Measurements from ENCODE around the gene SLC4A11. TPM values are rescaled to one million over a fixed set of nuclear protein-coding genes. Genes with fewer than 3 reads are reported as not detected.

Gene SLC4A11
- total RNA-seq, 4 donors from 2014 or later = 0.20 to 1.4 (median 0.69) TPM

GRCh38 chr20:3229158-3229557 lies 9.8 kb downstream of the SLC4A11 start:
- H3K9me3 ChIP-seq = no peaks in the 10 kb centered on the region
- H3K36me3 ChIP-seq = no peaks in the 10 kb centered on the region
- in situ Hi-C loops (cut with MboI; ENCODE audit: low pct_ligation_motif_present in 1 of 4, low pct_unique_long_range_greater_than_20kb in 1 of 4, low sequenced_read_pairs in 3 of 4) = no loop called here
- TF ChIP-seq POLR2A (IDR thresholded peaks at IDR 0.05) = no peak
- TF ChIP-seq POLR2AphosphoS5 (IDR thresholded peaks at IDR 0.05) = no peak
- no peak for TF ChIP-seq CTCF (IDR thresholded peaks at IDR 0.05)
- no peak for TF ChIP-seq EP300 (IDR thresholded peaks at IDR 0.05; ENCODE audit: low read depth)
- H3K27ac ChIP-seq = no peak overlapping the region
- no peaks in the 10 kb centered on the region for H3K27me3 ChIP-seq
- H3K4me1 ChIP-seq = peaks cover 0 to 6% (median 0%) of the 10 kb centered on the region in 4 donors
- 97% methylated on average over 14 of the region's 22 CpGs; no CpG with 5 or more reads in 1 of the 2 donors for WGBS, 2 donors (ENCODE audit: low coverage in 1 of 2)
- intact Hi-C loops (cut with DNase I; ENCODE audit: low total_unique reads) = no loop called here
- H3K4me3 ChIP-seq = no peak overlapping the region
- DNase-seq = no peak

DNA sequence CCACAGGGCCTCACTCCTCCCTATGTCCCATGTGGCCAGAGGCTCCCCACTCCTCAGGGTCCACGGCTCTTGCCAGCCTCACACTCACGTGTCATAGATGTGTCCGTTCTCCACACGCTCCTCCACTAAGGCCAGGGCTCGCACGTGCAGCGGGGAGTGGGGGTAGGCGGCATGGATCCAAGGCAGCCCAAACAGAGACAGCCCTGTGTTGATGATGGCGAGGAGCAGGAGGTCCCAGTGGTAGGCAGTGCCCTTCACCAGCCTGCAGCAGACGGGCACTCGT lies 10.3 kb downstream of the SLC4A11 start:
- WGBS, 2 donors (ENCODE audit: low coverage in 1 of 2) = 90% methylated on average over 10 of the region's 11 CpGs; no CpG with 5 or more reads in 1 of the 2 donors
- TF ChIP-seq POLR2A (IDR thresholded peaks at IDR 0.05) (no peak), EP300 (IDR thresholded peaks at IDR 0.05; ENCODE audit: low read depth) (no peak), POLR2AphosphoS5 (IDR thresholded peaks at IDR 0.05) (no peak), CTCF (IDR thresholded peaks at IDR 0.05) (no peak)
- Histone ChIP-seq H3K9me3 (no peaks in the 10 kb centered on the region), H3K36me3 (no peaks in the 10 kb centered on the region), H3K4me3 (no peak overlapping the region), H3K4me1 (peaks cover 0 to 6% (median 0%) of the 10 kb centered on the region in 4 donors), H3K27ac (no peak overlapping the region), H3K27me3 (no peaks in the 10 kb centered on the region)
- no peak for DNase-seq
- intact Hi-C loops (cut with DNase I; ENCODE audit: low total_unique reads) = no loop called here
- in situ Hi-C loops (cut with MboI; ENCODE audit: low pct_ligation_motif_present in 1 of 4, low pct_unique_long_range_greater_than_20kb in 1 of 4, low sequenced_read_pairs in 3 of 4) = no loop called here

- TF ChIP-seq POLR2AphosphoS5 (IDR thresholded peaks at IDR 0.05) = no peak
- TF ChIP-seq EP300 (IDR thresholded peaks at IDR 0.05; ENCODE audit: low read depth) = no peak
- no peak for TF ChIP-seq CTCF (IDR thresholded peaks at IDR 0.05)
- no peak for TF ChIP-seq POLR2A (IDR thresholded peaks at IDR 0.05)
- Histone ChIP-seq H3K27ac (no peak overlapping the region), H3K4me1 (peaks cover 0 to 6% (median 0%) of the 10 kb centered on the region in 4 donors), H3K4me3 (no peak overlapping the region), H3K36me3 (no peaks in the 10 kb centered on the region), H3K9me3 (no peaks in the 10 kb centered on the region), H3K27me3 (no peaks in the 10 kb centered on the region)
- WGBS, 2 donors (ENCODE audit: low coverage in 1 of 2) = 84% methylated on average over 34 of the region's 42 CpGs; no CpG with 5 or more reads in 1 of the 2 donors
- in situ Hi-C loops (cut with MboI; ENCODE audit: low pct_ligation_motif_present in 1 of 4, low pct_unique_long_range_greater_than_20kb in 1 of 4, low sequenced_read_pairs in 3 of 4) = no loop called here
- DNase-seq = no peak
- intact Hi-C loops (cut with DNase I; ENCODE audit: low total_unique reads) = no loop called here
Measured at GRCh38 chr20:3227936-3228749, 10.8 kb downstream of the SLC4A11 start.

GRCh38 chr20:3227506-3227905 lies 11.5 kb downstream of the SLC4A11 start:
- Histone ChIP-seq H3K36me3 (no peaks in the 10 kb centered on the region), H3K4me3 (no peak overlapping the region), H3K4me1 (peaks cover 0 to 6% (median 0%) of the 10 kb centered on the region in 4 donors), H3K9me3 (no peaks in the 10 kb centered on the region), H3K27ac (no peak overlapping the region), H3K27me3 (no peaks in the 10 kb centered on the region)
- TF ChIP-seq POLR2A (IDR thresholded peaks at IDR 0.05) (no peak), CTCF (IDR thresholded peaks at IDR 0.05) (no peak), EP300 (IDR thresholded peaks at IDR 0.05; ENCODE audit: low read depth) (no peak), POLR2AphosphoS5 (IDR thresholded peaks at IDR 0.05) (no peak)
- in situ Hi-C loops (cut with MboI; ENCODE audit: low pct_ligation_motif_present in 1 of 4, low pct_unique_long_range_greater_than_20kb in 1 of 4, low sequenced_read_pairs in 3 of 4) = no loop called here
- no peak for DNase-seq
- 80% methylated on average over 7 of the region's 7 CpGs; no CpG with 5 or more reads in 1 of the 2 donors for WGBS, 2 donors (ENCODE audit: low coverage in 1 of 2)
- intact Hi-C loops (cut with DNase I; ENCODE audit: low total_unique reads) = no loop called here
